ENCODE results near the gene ASB13.
A peak's percentile ranks its signal among the peaks of the same experiment; 100 is the strongest.
"Not testable (repeated sequence)": the region's sequence is repeated elsewhere in the genome, so short reads cannot be mapped to it uniquely, and the experiment has no call there.

The ASB13 gene

GRCh38 chr10:5623081-5623748, 43.2 kb downstream of the ASB13 start:
- peak; percentile 89 for DNase-seq (ENCODE audit: low spot score)

DNA sequence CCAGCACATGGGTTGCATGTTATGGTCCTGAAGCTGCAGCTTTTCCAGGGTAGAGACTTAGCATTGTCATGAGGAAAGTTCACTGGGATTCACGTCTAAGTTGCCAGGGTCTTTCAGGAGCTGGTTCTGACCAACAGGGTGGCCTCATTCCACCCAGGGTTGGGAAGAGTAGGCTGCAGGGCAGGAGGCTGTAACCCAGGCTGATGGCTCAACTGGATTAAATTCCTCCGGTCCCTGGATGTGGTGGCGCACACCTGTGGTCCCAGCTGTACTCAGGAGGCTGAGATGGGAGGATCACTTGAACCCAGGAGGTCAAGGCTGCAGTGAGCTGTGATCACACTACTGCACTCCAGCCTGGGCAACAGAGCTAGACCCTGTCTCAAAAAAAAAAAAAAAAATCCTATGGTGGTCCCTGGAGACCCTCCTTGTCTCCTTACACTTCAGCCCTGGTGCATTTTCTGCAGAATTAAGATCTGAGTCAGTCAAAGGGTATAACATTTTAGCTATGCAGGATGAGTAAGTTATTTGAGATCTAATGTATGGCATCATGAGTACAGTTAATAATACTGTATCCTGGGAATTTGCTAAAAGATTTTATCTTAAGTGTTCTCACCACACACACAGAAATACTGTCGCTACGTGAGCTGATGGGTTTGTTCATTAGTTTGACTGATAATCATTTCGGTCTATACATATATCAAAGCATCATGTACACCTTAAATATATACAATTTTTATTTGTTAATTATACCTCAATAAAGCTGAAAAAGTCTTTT, 44.0 kb downstream of the ASB13 start:
- DNase-seq (ENCODE audit: low spot score): no peak

GRCh38 chr10:5621371-5621770, 45.0 kb downstream of the ASB13 start:
- not testable (repeated sequence) for DNase-seq (ENCODE audit: low spot score)

- DNase-seq (ENCODE audit: low spot score): no peak
Measured at GRCh38 chr10:5620966-5621365, 45.4 kb downstream of the ASB13 start.

DNA sequence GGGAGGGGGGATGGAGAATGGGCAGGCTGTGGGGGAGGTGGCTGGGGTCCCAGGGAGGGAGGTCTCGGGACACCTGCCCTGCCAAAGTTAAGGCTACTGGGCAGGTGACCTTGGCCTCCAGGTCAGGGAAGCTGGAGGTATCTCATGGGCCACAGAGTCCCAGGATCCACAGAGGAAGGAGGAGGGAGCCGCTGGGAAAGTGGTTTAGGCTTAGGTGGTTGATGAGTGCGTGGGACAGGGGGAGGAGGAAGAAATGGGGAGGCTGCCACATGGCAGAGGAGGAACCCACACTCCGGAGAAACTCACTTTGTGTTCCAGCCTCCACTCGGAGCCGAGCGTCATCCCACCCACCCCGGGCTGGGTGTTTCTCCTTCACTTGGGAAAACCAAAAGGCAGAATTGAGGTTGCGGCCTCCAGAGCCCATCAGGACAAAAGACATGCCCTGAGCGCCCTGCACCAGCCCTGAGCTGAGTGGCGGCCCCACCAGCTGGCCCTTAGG, 46.1 kb downstream of the ASB13 start:
- no peak for DNase-seq (ENCODE audit: low spot score)

GRCh38 chr10:5619362-5620211, 46.8 kb downstream of the ASB13 start:
- DNase-seq (ENCODE audit: low spot score): no peak

GRCh38 chr10:5618829-5619228, 47.6 kb downstream of the ASB13 start:
- DNase-seq (ENCODE audit: low spot score): no peak

GRCh38 chr10:5618042-5618441, 48.4 kb downstream of the ASB13 start:
- DNase-seq (ENCODE audit: low spot score): no peak

- no peak for DNase-seq (ENCODE audit: low spot score)
Measured at GRCh38 chr10:5617521-5617920, 48.9 kb downstream of the ASB13 start.

- DNase-seq (ENCODE audit: low spot score): no peak
Measured at GRCh38 chr10:5616836-5617235, 49.6 kb downstream of the ASB13 start.

DNA sequence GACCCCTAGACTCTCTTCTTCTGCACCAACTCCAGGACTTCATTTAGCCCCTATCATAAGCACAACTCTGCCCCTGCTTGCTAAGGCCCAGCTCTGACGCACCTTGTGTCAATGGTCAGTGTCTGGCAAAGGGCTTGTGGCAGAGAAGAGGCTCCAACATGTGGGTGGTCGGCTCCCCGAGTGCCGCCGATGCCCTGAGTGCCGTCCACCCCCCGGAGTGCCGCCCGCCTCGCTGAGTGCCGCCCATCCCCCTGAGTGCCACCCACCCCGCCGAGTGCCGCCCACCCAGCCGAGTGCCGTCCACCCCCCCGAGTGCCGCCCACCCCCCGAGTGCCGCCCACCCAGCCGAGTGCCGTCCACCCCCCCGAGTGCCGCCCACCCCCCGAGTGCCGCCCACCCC, 50.3 kb downstream of the ASB13 start:
- no peak for DNase-seq (ENCODE audit: low spot score)

GRCh38 chr10:5615316-5615715, 51.1 kb downstream of the ASB13 start:
- DNase-seq (ENCODE audit: low spot score): no peak

DNA sequence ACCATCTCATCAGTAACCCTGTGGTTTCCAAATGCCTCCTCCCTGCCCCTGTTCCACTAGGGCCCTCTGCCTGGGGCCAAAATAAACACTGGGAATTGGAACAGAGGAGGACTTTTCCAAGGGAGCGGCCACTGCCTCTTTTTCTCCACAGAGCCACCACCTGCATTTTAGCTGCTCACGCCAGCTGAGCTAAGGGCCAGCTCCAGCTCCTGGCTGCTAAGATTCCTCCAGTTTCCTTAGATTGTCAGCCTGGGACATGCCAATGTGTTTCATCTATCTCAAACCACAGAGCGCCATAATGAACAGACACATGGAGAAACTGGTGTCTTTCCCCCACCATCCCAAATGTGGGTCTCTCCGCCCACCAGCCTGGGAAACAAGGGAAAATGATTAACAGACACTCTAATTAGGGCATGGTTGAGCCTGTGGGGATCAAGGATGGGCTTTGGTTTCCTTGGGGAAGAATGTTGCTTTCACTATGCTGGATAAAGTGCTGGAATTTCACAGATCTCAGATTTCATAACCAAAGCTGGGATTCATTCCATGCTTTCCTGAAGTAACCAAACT, 52.2 kb downstream of the ASB13 start:
- no peak for DNase-seq (ENCODE audit: low spot score)

GRCh38 chr10:5613481-5614154, 52.8 kb downstream of the ASB13 start:
- no peak for DNase-seq (ENCODE audit: low spot score)

- DNase-seq (ENCODE audit: low spot score): no peak
Measured at GRCh38 chr10:5611899-5612680, 54.3 kb downstream of the ASB13 start.

GRCh38 chr10:5609952-5610616, 56.3 kb downstream of the ASB13 start:
- no peak for DNase-seq (ENCODE audit: low spot score)

DNA sequence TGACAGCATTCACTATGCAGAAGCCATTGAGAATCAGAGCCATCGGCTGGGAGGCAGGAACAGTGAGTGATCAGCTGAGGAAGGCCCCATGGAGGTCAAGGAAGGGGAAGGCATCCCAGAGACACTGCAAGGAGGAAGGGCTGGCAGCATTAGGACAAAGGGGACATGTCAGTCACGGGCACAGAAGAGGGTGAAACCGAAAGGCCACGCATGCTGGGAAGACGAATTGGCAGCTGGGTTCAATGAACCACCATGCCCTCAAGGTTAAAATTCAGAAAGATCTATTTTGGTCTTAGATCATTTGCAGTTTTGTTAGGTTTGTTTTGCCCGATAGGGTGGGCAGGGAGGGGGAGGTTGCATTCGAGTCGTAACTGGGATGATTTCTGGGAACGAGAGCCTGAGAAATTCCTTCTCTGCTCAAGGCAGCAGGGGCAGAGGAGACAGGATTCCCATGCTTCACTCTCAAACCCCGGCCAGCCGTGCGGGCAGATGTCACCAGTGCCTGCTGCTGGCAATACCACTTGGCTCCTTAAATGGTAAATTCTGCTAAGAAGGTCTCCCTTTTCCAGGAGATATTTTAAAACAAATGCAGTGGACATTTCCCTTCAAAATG, 57.7 kb downstream of the ASB13 start:
- DNase-seq (ENCODE audit: low spot score): no peak

- no peak for DNase-seq (ENCODE audit: low spot score)
Measured at GRCh38 chr10:5607594-5607993, 58.8 kb downstream of the ASB13 start.

DNA sequence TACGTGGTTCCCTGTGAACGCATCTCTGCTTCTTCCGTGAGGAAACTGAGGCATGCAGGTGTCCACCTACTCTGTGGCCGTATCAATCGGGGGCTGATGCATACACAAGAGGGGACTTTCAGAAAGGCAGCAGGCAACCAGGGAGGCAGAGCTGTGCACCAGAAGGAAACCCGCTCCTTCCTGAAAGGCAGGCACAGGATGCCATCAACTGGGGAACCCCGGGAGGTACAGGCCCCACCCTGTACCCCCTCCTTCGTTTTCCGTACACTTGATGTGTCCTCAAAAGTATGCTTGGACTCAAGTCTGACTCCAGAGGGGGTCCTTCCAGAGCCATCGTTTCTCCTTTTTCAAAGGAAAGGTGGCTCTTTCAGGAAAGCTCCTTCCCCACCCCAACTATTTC, 59.5 kb downstream of the ASB13 start:
- no peak for DNase-seq (ENCODE audit: low spot score)

GRCh38 chr10:5606321-5606720, 60.1 kb downstream of the ASB13 start:
- DNase-seq (ENCODE audit: low spot score): no peak

Measured in ecto neural progenitor cell (in vitro differentiated cells).